ENCODE data around the gene PLBD1.

The PLBD1 gene

GRCh38 chr12:14505626-14506596, 61.8 kb downstream of the PLBD1 start:
- no peak for DNase-seq
- ATAC-seq = no peak

- DNase-seq = no peak
- ATAC-seq = no peak
Measured at GRCh38 chr12:14495326-14495725, 72.4 kb downstream of the PLBD1 start.

DNA sequence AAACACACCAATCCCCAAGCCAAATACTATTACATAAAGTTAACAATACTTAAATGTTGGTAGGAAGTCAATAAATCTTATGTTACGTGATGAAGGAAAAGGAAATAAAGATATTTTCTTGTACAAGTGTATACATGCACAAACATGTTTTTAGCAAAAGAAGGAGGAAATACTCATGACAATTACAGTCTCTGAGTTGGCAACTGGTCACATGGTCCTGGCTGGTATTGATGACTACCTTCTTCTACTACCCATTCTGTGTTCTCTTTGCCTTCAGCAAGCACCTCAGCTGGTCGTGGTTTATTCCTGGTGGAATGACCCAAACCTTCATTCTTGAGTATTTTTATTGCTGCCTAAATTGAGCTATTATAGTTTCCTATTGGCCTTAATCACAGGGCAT, 84.8 kb downstream of the PLBD1 start:
- ATAC-seq (no peak), DNase-seq (no peak)

DNA sequence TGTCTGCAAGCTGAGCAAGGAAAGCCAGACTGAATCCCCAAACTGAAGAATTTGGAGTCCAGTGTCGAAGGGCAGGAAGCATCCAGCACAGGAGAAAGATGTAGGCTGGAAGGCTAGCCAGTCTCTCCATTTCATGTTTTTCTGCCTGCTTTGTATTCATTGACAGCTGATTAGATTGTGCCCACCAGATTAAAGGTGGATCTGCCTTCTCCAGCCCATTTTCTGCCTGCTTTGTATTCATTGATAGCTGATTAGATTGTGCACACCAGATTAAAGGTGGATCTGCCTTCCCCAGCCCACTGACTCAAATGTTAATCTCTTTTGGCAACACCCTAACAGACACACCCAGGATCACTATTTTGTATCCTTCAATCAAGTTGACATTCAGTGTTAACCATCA, 85.3 kb downstream of the PLBD1 start:
- DNase-seq (no peak), ATAC-seq (no peak)

GRCh38 chr12:14481201-14481600, 86.5 kb downstream of the PLBD1 start:
- DNase-seq (no peak), ATAC-seq (no peak)

GRCh38 chr12:14479004-14479403, 88.7 kb downstream of the PLBD1 start:
- no peak for DNase-seq
- peak; percentile 63 for ATAC-seq

- no peak for DNase-seq
- ATAC-seq = no peak
Measured at GRCh38 chr12:14473707-14474287, 93.9 kb downstream of the PLBD1 start.

DNA sequence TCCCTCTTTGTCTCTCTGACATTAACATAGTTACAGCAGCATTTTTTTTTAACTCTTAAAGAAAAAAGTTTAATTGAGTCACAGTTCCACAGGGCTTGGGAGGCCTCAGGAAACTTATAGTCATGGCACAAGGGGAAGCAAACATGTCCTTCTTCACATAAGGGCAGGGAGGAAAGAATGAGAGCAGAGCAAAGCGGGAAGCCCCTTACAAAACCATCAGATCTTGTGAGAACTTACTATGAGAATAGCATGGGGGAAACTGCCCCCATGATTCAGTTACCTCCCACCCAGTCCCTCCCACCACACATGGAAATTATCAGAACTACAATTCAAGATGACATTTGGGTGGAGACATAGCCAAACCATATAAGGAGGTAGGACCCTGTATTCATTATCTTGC, 96.2 kb downstream of the PLBD1 start:
- DNase-seq = peak; percentile 13
- peak; percentile 90 for ATAC-seq

DNA sequence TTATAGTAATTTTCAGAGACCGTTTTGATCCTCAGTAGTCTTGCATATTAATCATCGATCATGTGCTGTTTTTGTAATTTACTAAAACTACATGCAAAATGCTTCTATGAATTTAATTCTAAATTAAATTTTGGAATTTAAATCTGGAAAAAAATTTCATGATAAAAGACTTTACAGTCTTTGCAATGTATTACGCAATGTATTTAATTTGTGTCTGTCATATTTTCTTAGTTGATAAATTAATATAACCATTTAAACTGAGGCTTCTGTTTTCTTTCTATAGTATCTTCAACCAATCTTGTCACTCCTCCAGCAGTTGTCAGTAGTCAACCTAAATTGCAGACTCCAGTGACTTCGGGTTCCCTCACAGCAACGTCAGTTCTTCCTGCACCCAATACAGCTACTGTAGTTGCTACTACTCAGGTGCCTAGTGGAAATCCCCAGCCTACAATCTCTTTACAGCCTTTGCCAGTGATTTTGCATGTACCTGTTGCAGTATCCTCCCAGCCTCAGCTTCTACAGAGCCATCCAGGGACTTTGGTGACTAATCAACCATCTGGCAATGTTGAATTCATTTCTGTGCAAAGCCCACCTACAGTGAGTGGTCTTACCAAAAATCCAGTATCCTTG, 107.4 kb downstream of the PLBD1 start:
- no peak for ATAC-seq
- DNase-seq = no peak

DNA sequence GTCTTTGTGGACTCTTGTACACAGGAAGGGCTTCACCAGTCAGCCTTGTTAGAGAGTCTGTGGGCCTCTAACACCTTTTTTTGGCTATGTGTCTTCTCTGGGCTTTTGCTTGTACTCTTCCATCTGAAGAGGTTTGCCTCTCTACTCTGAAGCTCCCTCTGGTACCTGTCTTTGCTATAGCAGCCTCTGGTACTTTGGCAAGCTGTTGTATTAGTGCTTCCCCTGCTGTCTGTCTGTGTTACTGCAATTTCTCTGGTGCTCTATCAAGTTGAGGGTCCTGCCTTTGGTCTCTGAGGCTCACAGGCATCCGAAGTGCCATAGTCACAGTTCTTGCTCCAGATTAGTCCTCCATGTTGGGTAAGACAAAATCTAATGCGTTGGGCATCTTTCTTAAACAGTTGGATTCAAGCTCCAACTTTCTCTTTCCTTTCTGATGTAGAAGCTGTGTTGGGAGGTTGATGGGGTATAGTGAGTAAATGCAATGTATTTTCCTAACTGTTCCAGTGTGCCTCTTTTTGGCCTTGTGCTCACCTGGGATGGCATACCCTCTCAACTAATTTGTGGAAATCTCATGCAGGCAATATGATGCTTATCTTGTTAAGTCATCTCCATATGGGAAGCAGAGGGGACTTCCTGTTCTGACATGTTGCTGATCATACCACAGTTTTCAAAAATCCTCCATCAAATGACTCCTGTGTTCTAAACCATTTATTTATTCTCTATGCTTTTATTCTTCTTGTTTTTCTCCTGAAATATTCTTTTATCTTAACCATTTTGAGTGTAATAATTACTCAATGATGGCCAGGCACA, 113.4 kb downstream of the PLBD1 start:
- DNase-seq (no peak), ATAC-seq (peak; percentile 92)

Data from stimulated activated naive CD8-positive, alpha-beta T cell treated with anti-CD3 and anti-CD28 coated beads, Interleukin-15, Interleukin-2, amounts not matched to agents 100 U/mL and 50 U/mL, for 24 hours (primary cell).